OCI-LY1 (cell line): ENCODE data around the gene METTL21C.

Source experiments
- H2AFZ ChIP-seq: fragments of 200-600 bp; sonication (generic), shearing (Covaris generic); 2 replicates; pipeline ENCODE4 v1.6.0; 2014; ENCODE audit warnings: antibody characterized with exemption, mild to moderate bottlenecking, low read length
- H3F3A ChIP-seq: fragments of 200-600 bp; sonication (generic), shearing (Covaris generic); 2 replicates; pipeline ENCODE4 v1.6.0; 2014; ENCODE audit warnings: mild to moderate bottlenecking, antibody characterized with exemption, low read length, moderate library complexity; ENCODE audit not compliant: insufficient read depth
- H3K27ac ChIP-seq: fragments of 200-600 bp; sonication (generic); 2 replicates; pipeline ENCODE4 v1.5.1; 2014; ENCODE audit warnings: low read length, mixed run types, mild to moderate bottlenecking, low read depth; ENCODE audit not compliant: poor library complexity, severe bottlenecking
- H3K27me3 ChIP-seq: fragments of 200-600 bp; sonication (generic); 2 replicates; pipeline ENCODE4 v1.6.0; 2014; ENCODE audit warnings: antibody characterized with exemption, mild to moderate bottlenecking, low read length, moderate library complexity; ENCODE audit not compliant: insufficient read depth
- H3K36me3 ChIP-seq: fragments of 200-600 bp; sonication (generic); 2 replicates; pipeline ENCODE4 v1.6.1; 2014; ENCODE audit warnings: mild to moderate bottlenecking, antibody characterized with exemption, low read length, moderate library complexity, mixed read lengths; ENCODE audit not compliant: insufficient read depth
- H3K4me1 ChIP-seq: fragments of 200-600 bp; sonication (generic); 2 replicates; pipeline ENCODE4 v1.5.1; 2014; ENCODE audit warnings: mild to moderate bottlenecking, low read length, moderate library complexity; ENCODE audit not compliant: insufficient read depth, severe bottlenecking
- H3K4me2 ChIP-seq: fragments of 200-600 bp; sonication (generic), shearing (Covaris generic); 2 replicates; pipeline ENCODE4 v1.6.1; 2014; ENCODE audit warnings: low read length
- H3K4me3 ChIP-seq: fragments of 200-600 bp; sonication (generic); 2 replicates; pipeline ENCODE4 v1.5.1; 2014; ENCODE audit warnings: low read length, low read depth, mild to moderate bottlenecking, mixed read lengths; ENCODE audit not compliant: poor library complexity, severe bottlenecking
- H3K79me2 ChIP-seq: fragments of 200-600 bp; shearing (Covaris generic); 2 replicates; pipeline ENCODE4 v1.6.1; 2016; ENCODE audit warnings: mixed run types, low read length, mixed read lengths; ENCODE audit not compliant: insufficient read depth
- H3K9ac ChIP-seq: fragments of 200-600 bp; sonication (generic), shearing (Covaris generic); 2 replicates; pipeline ENCODE4 v1.6.1; 2014; ENCODE audit warnings: mild to moderate bottlenecking, low read length, mixed read lengths
- H3K9me2 ChIP-seq: fragments of 200-600 bp; sonication (generic), shearing (Covaris generic); 2 replicates; pipeline ENCODE4 v1.6.1; 2014; ENCODE audit warnings: low read depth, mild to moderate bottlenecking, low read length, mixed read lengths
- H3K9me3 ChIP-seq: fragments of 200-600 bp; shearing (Covaris generic); 2 replicates; pipeline ENCODE4 v1.6.1; 2014; ENCODE audit warnings: low read length, mixed read lengths
- H4K20me1 ChIP-seq: fragments of 200-600 bp; sonication (generic), shearing (Covaris generic); 2 replicates; pipeline ENCODE4 v1.6.0; 2016; ENCODE audit warnings: mild to moderate bottlenecking, low read length; ENCODE audit not compliant: insufficient read depth
- EZH2 ChIP-seq: fragments of 200-600 bp; sonication (generic), shearing (Covaris generic); IDR thresholded peaks from 2 replicates; pipeline ENCODE4 v1.8.0; 2017; ENCODE audit warnings: borderline replicate concordance, mixed run types, mild to moderate bottlenecking, antibody characterized with exemption, low read length, moderate library complexity, mixed read lengths
- TF ChIP-seq, protein P1 (sequence below): fragments of 200-600 bp; sonication (generic), shearing (Covaris generic); IDR thresholded peaks from 2 replicates; pipeline ENCODE4 v1.5.1; 2017; ENCODE audit warnings: mild to moderate bottlenecking, antibody characterized with exemption, low read length, moderate library complexity, mixed read lengths

METTL21C gene

DNA sequence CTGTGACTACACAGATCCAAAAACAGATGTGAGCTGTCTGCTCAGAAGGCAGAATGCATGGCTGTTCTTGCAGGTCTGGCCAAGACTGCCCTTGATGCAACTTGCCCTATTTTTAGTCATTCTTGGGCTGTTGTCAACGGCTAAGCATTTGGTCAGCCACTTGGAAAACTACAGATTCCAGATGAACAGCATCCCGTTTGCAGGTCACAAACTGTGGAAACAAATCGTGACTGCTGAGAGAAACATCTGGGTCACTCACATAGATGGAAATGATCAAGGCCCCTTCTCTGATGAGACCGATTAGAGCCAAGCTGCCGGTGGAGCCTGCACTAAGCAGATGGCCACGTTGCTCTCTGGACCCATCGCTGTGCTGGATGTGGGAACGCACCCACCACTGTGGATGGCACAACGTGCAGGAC lies 15.4 kb upstream of the METTL21C start:
- H3K79me2 ChIP-seq: no peaks in the 10 kb centered on the region
- H3K4me3 ChIP-seq: no peak overlapping the region
- no peaks in the 10 kb centered on the region for H3K4me1 ChIP-seq
- no peak overlapping the region for H3K4me2 ChIP-seq
- TF ChIP-seq EZH2: no peak
- TF ChIP-seq, protein P1, sequence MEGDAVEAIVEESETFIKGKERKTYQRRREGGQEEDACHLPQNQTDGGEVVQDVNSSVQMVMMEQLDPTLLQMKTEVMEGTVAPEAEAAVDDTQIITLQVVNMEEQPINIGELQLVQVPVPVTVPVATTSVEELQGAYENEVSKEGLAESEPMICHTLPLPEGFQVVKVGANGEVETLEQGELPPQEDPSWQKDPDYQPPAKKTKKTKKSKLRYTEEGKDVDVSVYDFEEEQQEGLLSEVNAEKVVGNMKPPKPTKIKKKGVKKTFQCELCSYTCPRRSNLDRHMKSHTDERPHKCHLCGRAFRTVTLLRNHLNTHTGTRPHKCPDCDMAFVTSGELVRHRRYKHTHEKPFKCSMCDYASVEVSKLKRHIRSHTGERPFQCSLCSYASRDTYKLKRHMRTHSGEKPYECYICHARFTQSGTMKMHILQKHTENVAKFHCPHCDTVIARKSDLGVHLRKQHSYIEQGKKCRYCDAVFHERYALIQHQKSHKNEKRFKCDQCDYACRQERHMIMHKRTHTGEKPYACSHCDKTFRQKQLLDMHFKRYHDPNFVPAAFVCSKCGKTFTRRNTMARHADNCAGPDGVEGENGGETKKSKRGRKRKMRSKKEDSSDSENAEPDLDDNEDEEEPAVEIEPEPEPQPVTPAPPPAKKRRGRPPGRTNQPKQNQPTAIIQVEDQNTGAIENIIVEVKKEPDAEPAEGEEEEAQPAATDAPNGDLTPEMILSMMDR: no peak
- H3K27me3 ChIP-seq: peaks cover 5% of the 10 kb centered on the region; the same call in 1 of the 2 replicates
- H4K20me1 ChIP-seq: no peaks in the 10 kb centered on the region
- H3K27ac ChIP-seq: no peak overlapping the region
- no peaks in the 10 kb centered on the region for H3F3A ChIP-seq
- H3K9me3 ChIP-seq: 0 out of 2 replicates have a peak, but pooled peaks cover 4% of the 10 kb centered on the region
- no peaks in the 10 kb centered on the region for H3K36me3 ChIP-seq
- H3K9me2 ChIP-seq: no peaks in the 10 kb centered on the region
- no peak overlapping the region for H3K9ac ChIP-seq
- H2AFZ ChIP-seq: no peak overlapping the region

DNA sequence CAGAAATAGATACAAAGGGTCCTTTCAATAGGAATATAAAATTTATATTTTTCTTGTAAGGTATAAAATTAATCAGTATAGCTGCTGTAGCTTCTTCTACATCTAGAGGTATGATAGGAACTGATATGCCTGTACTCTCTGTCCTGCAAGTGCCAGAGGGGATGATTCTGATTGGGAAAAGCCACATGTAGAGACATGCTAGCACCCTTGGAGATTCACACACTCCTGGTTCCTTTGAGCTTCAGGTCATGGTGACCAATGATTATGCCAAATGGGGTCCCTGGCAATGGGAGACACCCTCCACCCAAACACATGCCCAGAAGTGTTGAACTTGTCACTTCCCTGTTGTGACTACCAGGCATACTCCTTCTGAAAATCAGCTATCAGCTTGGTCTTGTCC lies 14.7 kb upstream of the METTL21C start:
- TF ChIP-seq EZH2: no peak
- TF ChIP-seq, protein P1: no peak
- 0 out of 2 replicates have a peak, but pooled peaks cover 4% of the 10 kb centered on the region for H3K9me3 ChIP-seq

GRCh38 chr13:102708991-102709390 lies 14.1 kb upstream of the METTL21C start:
- H3F3A ChIP-seq: no peaks in the 10 kb centered on the region
- no peaks in the 10 kb centered on the region for H4K20me1 ChIP-seq
- H3K9me2 ChIP-seq: no peaks in the 10 kb centered on the region
- H2AFZ ChIP-seq: no peak overlapping the region
- no peak for TF ChIP-seq EZH2
- TF ChIP-seq, protein P1: no peak
- no peak overlapping the region for H3K4me2 ChIP-seq
- H3K36me3 ChIP-seq: no peaks in the 10 kb centered on the region
- no peak overlapping the region for H3K27ac ChIP-seq
- H3K4me3 ChIP-seq: no peak overlapping the region
- peaks cover 5% of the 10 kb centered on the region; the same call in 1 of the 2 replicates for H3K27me3 ChIP-seq
- H3K9me3 ChIP-seq: 0 out of 2 replicates have a peak, but pooled peaks cover 4% of the 10 kb centered on the region
- H3K4me1 ChIP-seq: no peaks in the 10 kb centered on the region
- no peak overlapping the region for H3K9ac ChIP-seq
- H3K79me2 ChIP-seq: no peaks in the 10 kb centered on the region

More for the DNA sequence above, 14.7 kb upstream of the METTL21C start:
- Histone ChIP-seq H3K9me2 (no peaks in the 10 kb centered on the region), H4K20me1 (no peaks in the 10 kb centered on the region), H3K79me2 (no peaks in the 10 kb centered on the region), H3F3A (no peaks in the 10 kb centered on the region), H3K36me3 (no peaks in the 10 kb centered on the region), H3K27ac (no peak overlapping the region), H3K9ac (no peak overlapping the region), H3K27me3 (peaks cover 5% of the 10 kb centered on the region; the same call in 1 of the 2 replicates), H2AFZ (no peak overlapping the region), H3K4me1 (no peaks in the 10 kb centered on the region), H3K4me3 (no peak overlapping the region), H3K4me2 (no peak overlapping the region)
